Stimulated activated CD8-positive, alpha-beta memory T cell treated with anti-CD3 and anti-CD28 coated beads, Interleukin-4, amount 100 ng/mL, for 1 hour (primary cell): ENCODE data around the gene RGS10.
"Not testable (repeated sequence)": the region's sequence is repeated elsewhere in the genome, so short reads cannot be mapped to it uniquely, and the experiment has no call there.

Source experiments
- DNase-seq, 2 donors: peaks; one replicate each; pipeline ENCODE4 v3.0.0-alpha.2; 2020; ENCODE audit warnings: low read depth in 2 of 2, low spot score in 1 of 2

Gene RGS10, protein sequence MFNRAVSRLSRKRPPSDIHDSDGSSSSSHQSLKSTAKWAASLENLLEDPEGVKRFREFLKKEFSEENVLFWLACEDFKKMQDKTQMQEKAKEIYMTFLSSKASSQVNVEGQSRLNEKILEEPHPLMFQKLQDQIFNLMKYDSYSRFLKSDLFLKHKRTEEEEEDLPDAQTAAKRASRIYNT

GRCh38 chr10:119542357-119542987 is at the start of gene RGS10:
Gene RGS10 (minus strand): TSS chr10:119542719. CDS start chr10:119542638, 81 bp downstream.
- peak; percentile 59 to 66 for DNase-seq

- no peak for DNase-seq
Measured at GRCh38 chr10:119588071-119588470, 45.6 kb upstream of the RGS10 start.

DNA sequence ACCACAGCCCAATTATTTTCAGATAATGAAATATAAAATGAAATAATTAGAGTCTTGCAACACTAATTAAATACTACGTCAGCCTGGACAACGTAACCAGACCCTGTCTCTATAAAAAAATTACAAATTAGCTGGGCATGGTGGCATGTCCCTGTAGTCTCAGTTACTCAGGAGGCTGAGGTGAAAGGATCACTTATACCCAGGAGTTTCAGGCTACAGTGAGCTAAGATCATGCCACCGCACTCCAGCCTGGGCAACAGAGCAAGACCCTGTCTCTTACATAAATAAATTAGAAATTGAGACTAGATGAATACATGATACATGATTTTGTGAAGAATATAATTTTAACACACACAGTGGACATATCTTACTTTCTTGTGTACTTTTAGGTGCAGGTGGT is 35.8 kb upstream of the RGS10 start:
- DNase-seq: no peak

DNA sequence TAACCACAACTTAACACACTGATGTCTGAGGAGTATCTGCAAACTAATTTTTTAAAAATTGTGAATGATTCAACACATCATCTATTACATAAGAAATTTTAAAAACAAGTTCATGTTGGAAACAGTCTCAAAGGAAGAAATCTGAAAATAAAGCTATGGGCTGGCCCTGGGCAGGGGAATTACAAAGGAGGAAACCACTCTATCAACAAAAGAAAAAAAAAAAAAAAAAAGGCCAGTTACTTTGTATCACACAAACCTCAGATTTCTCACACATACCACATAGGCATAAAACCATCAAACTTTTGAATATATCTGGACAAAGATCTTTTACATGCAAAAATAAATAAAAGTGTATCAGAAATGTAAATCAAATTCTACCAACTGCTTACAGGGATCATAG is 33.5 kb upstream of the RGS10 start:
- DNase-seq: no peak

DNA sequence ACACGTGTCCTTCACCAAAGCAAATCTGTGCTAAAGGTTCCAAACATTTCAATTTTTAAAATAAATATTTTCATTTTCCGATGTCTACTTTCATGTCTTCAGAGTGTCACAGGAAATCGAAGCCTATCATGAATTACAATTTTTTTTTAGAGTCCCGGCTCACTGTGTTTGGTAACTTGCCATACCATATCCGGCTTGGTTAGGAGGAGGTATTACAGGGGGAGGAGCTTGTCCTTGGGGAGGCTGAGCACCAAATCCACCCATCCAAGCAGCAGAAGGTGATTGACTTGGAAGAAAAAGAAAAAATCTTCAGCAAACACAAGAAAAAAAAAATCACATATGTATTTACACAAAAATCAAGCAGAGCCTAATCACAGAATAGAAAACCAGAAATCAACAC is 33.0 kb upstream of the RGS10 start:
- no peak for DNase-seq

DNA sequence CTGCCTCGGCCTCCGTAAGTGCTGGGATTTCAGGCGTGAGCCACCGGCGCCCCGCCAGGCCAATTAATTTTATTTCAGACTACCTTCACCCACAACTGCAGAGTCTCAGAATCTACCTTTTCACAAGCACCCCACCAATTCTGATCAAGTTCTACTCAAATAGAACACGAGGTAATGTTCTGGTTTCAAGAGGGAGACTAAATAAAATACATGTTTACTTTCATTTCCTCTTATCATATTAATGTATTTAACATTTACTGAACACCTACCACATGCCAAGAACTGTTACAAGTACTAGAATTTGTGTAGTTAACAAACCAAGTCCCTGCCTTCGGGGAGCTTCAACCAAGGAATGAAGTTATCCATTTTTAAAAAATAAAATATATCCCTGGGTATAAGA is 25.5 kb upstream of the RGS10 start:
- no peak for DNase-seq

- no peak for DNase-seq
Measured at GRCh38 chr10:119562097-119562496, 19.6 kb upstream of the RGS10 start.

GRCh38 chr10:119559511-119559910 is 17.0 kb upstream of the RGS10 start:
- DNase-seq: not testable (repeated sequence)

DNA sequence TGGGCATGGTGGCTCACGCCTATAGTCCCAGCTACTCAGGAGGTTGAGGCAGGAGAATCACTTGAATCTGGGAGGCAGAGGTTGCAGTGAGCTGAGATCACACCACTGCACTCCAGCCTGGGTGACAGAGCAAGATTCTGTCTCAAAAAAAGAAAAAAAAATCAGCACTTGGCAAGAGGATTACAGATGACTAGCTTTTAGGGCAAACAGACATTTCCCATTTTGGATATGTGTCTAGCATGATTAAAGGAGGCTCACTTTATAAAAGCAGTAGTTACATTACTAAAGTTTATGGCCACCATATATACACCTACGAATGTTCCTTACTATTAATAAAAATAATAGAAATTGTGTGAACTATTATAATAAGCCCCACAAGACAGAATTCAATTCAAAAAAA is 13.6 kb upstream of the RGS10 start:
- DNase-seq: not testable (repeated sequence)

DNA sequence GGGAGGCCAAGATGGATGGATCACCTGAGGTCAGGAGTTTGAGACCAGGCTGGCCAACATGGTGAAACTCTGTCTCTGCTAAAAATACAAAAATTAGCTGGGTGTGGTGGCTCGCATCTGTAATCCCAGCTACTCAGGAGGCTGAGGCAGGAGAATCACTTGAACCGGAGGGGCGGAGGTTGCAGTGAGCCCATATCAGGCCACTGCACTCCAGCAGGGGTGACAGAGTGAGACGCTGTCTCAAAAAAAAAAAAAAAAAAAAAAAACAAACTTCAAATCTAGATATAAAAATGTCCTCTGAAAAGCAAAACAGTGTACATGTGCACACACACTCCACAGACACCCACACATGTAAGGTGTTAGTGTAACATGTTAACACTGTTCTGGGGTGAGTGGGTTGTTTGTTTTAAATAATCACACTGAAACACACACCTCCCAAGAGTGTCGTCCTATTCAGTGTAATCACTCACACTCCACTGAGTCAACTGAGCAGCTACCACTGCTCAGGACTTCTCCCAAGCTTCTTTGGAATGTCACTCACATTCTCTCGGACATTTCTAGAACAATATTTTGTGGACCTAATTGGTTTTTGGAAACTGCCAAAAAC is 12.8 kb upstream of the RGS10 start:
- no peak for DNase-seq

DNA sequence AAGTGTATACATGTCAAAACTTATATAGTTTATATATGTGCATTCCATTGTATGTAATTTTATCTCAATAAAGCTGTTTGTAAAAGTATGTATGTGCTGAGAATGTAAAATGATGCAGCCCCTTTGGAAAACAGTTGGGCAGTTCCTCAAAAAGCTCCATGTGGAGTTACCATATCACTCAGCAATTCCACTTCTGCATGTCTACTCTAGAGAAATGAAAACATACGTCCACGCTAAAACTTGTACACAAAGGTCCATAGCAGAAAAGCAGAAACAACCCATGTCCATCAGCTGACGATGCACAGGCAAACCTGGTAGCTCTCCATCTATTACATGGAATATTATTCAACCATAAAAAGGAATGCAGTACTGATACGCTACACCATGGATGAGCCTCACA is 8.3 kb upstream of the RGS10 start:
- DNase-seq: no peak

GRCh38 chr10:119549247-119549999 is 6.9 kb upstream of the RGS10 start:
- no peak for DNase-seq

DNA sequence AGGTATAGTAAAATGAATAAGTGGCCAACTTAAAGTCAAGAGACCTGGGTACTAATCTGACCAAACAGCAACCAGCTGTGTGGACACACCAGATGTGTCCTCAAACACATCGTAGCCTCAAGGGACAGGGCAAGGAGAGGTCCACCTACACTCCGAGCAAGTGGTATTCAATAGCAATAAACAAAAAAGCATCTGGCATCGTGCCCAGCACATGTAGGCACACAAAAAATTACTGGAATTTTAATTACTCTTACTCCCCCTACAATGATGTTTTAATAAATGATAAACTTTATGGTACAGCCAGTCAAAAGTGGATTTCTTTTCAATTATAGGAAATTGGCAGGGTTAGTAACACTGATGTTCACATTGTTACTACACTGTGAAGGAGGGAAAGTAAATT is 3.5 kb upstream of the RGS10 start:
- DNase-seq: no peak

- no peak for DNase-seq
Measured at GRCh38 chr10:119545310-119545709, 2.8 kb upstream of the RGS10 start.

GRCh38 chr10:119543814-119544642 is 1.5 kb upstream of the RGS10 start:
- no peak for DNase-seq

GRCh38 chr10:119542988-119543813 is 682 bp upstream of the RGS10 start:
- DNase-seq: peak; percentile 32 to 42

DNA sequence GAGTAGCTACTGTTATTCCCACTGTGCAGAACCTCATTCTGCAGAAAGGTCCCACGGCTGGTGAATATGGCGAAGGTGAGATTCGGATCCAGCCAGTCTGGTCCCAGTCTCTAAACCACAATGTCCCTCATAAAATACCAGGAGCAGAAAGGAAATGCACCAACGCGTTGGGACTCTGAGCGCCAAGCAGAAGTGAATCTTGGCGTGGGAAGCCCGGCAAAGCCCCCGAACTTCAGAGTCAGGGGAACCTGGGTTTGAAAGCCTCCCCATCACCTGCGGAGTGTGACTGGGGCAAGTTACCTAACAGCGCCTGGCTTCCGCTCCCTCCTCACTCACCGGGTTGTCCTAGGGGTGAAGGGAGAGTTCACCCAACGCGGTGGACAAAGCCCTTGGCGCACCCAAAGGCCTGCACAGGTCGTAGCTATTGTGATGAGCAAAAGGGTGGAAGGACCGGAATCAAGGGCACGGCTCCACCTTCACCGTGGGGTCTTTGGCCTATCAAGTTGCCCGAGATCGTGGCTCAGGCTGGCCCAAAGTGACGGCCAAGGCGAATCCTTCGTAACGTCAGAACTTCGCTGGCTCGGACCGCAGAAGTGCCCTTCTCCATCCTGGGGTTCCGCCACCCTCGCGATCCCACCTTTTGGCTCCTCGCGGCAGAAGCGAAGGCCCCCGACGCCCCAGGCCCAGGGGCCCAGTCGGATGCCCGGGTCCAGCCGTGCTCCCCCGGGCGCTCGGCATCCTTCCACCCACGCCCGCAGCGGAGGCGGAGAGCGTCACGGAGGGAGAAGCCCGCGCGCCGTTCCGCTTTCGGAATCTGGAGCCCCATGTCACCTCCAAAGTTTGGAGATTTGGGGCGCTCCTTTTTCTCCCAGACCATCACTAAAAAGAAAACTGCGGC is 811 bp downstream of the RGS10 start:
- peak; percentile 18 to 28 for DNase-seq

- DNase-seq: no peak
Measured at GRCh38 chr10:119541046-119541445, 1.5 kb downstream of the RGS10 start.

GRCh38 chr10:119540038-119540437 is 2.5 kb downstream of the RGS10 start:
- no peak for DNase-seq
